ENCODE data around the gene TBL3. TPM values are rescaled to one million over a fixed set of nuclear protein-coding genes. Genes with fewer than 3 reads are reported as not detected.
A peak's percentile ranks its signal among the peaks of the same experiment; 100 is the strongest.

Gene TBL3
- total and polyA plus RNA-seq, 9 donors, result 2.1 to 48.0 (median 31.0) TPM

DNA sequence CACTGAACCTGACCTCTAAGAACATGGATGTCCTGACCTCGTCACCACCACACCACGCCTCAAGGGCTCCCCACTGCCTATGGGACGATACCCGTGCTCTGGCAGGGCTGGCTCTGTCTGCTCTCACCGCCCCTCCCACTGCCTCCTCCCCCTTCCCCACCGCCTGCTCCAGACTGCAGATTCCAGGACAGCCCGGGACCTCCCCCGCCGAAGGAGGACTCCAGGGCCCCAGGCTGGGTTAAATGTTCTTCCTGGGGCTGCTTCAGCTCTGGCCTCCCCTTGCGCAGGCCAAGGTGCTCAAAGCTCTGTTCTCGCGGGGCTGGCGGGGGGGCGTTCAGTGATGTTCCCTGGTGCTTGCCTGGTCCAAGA, 50.9 kb downstream of the TBL3 start:
- DNase-seq, result no peak
- 1 to 3% (median 2%) methylated on average over 10 to 14 of the region's 14 CpGs for WGBS, 3 donors
- intact Hi-C loops (cut with DNase I), result loop anchor here in 3 of 4 donors (2.0 to 5.0 kb wide), 2 partner anchors 118 to 120 kb away; no protein-coding TSS in a partner anchor
- H3K27ac ChIP-seq, result no peak overlapping the region
- no peaks in the 10 kb centered on the region for H3K9me3 ChIP-seq
- peaks cover 11% of the 10 kb centered on the region for H3K4me1 ChIP-seq (ENCODE audit: insufficient read depth)
- no peaks in the 10 kb centered on the region for H3K36me3 ChIP-seq
- H3K4me3 ChIP-seq, result peak overlapping the region; percentile 31
- H3K27me3 ChIP-seq, result no peaks in the 10 kb centered on the region
- no peak for TF ChIP-seq POLR2A (IDR thresholded peaks at IDR 0.05)

- DNase-seq, result peak; percentile 88 to 97 (median 94)
- H3K4me1 ChIP-seq (ENCODE audit: insufficient read depth), result peaks cover 17% of the 10 kb centered on the region
Observed at GRCh38 chr16:2023092-2024031, 51.5 kb downstream of the TBL3 start.

DNA sequence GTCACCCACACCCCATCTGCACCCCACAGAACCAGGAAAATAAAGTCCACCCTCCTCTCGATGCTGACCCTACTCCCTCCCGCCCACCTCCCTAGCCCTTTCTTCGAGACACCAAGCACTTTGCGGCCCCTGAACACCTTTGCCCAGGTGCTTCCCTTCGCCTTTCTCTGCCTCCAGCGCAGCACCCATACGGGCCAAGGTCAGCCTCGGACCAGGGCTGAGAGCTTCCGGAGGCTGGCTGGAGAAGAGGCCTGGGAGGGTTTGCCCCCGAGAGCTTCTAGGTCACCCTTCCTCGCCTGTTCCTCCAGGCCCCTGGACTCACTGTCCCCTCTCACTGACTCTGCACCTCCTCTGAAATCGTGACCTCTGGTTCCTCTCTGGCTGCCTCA, 52.2 kb downstream of the TBL3 start:
- Histone ChIP-seq H3K27me3 (no peaks in the 10 kb centered on the region), H3K4me3 (no peak overlapping the region), H3K4me1 (ENCODE audit: insufficient read depth) (peaks cover 21% of the 10 kb centered on the region), H3K36me3 (no peaks in the 10 kb centered on the region), H3K27ac (no peak overlapping the region), H3K9me3 (no peaks in the 10 kb centered on the region)
- no peak for DNase-seq
- 84 to 92% (median 89%) methylated on average over 12 of the region's 12 CpGs for whole genome bisulfite sequencing, 3 donors
- TF ChIP-seq POLR2A (IDR thresholded peaks at IDR 0.05) (no peak), CTCF (IDR thresholded peaks at IDR 0.05) (no peak), EP300 (IDR thresholded peaks at IDR 0.05) (no peak)
- intact Hi-C loops (cut with DNase I), result loop anchor here in 1 of 4 donors (5.0 kb wide), 1 partner anchor 118 kb away; no protein-coding TSS in a partner anchor

More at GRCh38 chr16:2023092-2024031, 51.5 kb downstream of the TBL3 start:
- WGBS, 3 donors, result 12 to 19% (median 15%) methylated on average over 36 to 53 of the region's 53 CpGs
- Histone ChIP-seq H3K27ac (peak overlapping the region; percentile 24 to 37), H3K4me3 (peak overlapping the region; percentile 31), H3K9me3 (no peaks in the 10 kb centered on the region), H3K36me3 (no peaks in the 10 kb centered on the region), H3K27me3 (no peaks in the 10 kb centered on the region)
- intact Hi-C loops (cut with DNase I), result loop anchor here in 3 of 4 donors (2.0 to 5.0 kb wide), 2 partner anchors 117 to 119 kb away; no protein-coding TSS in a partner anchor
- TF ChIP-seq CTCF (IDR thresholded peaks at IDR 0.05), result peak; percentile 93 to 99 (median 99)
- no peak for TF ChIP-seq EP300 (IDR thresholded peaks at IDR 0.05)
- peak; percentile 41 for TF ChIP-seq POLR2A (IDR thresholded peaks at IDR 0.05)

GRCh38 chr16:2025251-2025650, 53.4 kb downstream of the TBL3 start:
- Histone ChIP-seq H3K27ac (no peak overlapping the region), H3K4me3 (no peak overlapping the region), H3K4me1 (ENCODE audit: insufficient read depth) (peaks cover 19% of the 10 kb centered on the region), H3K36me3 (no peaks in the 10 kb centered on the region), H3K9me3 (no peaks in the 10 kb centered on the region), H3K27me3 (no peaks in the 10 kb centered on the region)
- WGBS, 3 donors, result 90 to 96% (median 93%) methylated on average over 14 of the region's 14 CpGs
- DNase-seq, result no peak
- TF ChIP-seq EP300 (IDR thresholded peaks at IDR 0.05), result no peak
- TF ChIP-seq POLR2A (IDR thresholded peaks at IDR 0.05), result no peak
- no peak for TF ChIP-seq CTCF (IDR thresholded peaks at IDR 0.05)
- intact Hi-C loops (cut with DNase I), result loop anchor here in 1 of 4 donors (5.0 kb wide), 1 partner anchor 127 kb away; no protein-coding TSS in a partner anchor

Data from ovary (tissue), 9 donors.